ENCODE measurements around the gene CTNNA3. TPM values are rescaled to one million over a fixed set of nuclear protein-coding genes. Genes with fewer than 3 reads are reported as not detected.
"Not testable (repeated sequence)": the region's sequence is repeated elsewhere in the genome, so short reads cannot be mapped to it uniquely, and the experiment has no call there.

CTNNA3 gene
- total RNA-seq, 6 experiments from 2014 or later: 0.19 to 3.6 (median 1.2) TPM

GRCh38 chr10:66362522-66362921 is 1333.5 kb downstream of the CTNNA3 start:
- H3K27me3 ChIP-seq: no peaks in the 10 kb centered on the region
- no peaks in the 10 kb centered on the region for H3K4me1 ChIP-seq
- WGBS (ENCODE audit: insufficient coverage, low coverage, low lambda C conversion rate, missing lambda C conversion rate): 71% methylated on average over 3 of the region's 3 CpGs
- no peak for ATAC-seq
- intact Hi-C loops (cut with DNase I): no loop called here
- TF ChIP-seq POLR2A (IDR thresholded peaks at IDR 0.05): no peak
- TF ChIP-seq, protein P1, sequence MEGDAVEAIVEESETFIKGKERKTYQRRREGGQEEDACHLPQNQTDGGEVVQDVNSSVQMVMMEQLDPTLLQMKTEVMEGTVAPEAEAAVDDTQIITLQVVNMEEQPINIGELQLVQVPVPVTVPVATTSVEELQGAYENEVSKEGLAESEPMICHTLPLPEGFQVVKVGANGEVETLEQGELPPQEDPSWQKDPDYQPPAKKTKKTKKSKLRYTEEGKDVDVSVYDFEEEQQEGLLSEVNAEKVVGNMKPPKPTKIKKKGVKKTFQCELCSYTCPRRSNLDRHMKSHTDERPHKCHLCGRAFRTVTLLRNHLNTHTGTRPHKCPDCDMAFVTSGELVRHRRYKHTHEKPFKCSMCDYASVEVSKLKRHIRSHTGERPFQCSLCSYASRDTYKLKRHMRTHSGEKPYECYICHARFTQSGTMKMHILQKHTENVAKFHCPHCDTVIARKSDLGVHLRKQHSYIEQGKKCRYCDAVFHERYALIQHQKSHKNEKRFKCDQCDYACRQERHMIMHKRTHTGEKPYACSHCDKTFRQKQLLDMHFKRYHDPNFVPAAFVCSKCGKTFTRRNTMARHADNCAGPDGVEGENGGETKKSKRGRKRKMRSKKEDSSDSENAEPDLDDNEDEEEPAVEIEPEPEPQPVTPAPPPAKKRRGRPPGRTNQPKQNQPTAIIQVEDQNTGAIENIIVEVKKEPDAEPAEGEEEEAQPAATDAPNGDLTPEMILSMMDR (IDR thresholded peaks at IDR 0.05): no peak
- DNase-seq: no peak
- H3K4me3 ChIP-seq: no peak overlapping the region
- no peak overlapping the region for H3K27ac ChIP-seq
- H3K36me3 ChIP-seq: no peaks in the 10 kb centered on the region
- no peaks in the 10 kb centered on the region for H3K9me3 ChIP-seq

- WGBS (ENCODE audit: insufficient coverage, low coverage, low lambda C conversion rate, missing lambda C conversion rate): 88% methylated on average over 12 of the region's 12 CpGs
- H3K36me3 ChIP-seq; H3K9me3 ChIP-seq; DNase-seq; H3K27ac ChIP-seq; ATAC-seq; H3K4me1 ChIP-seq; H3K27me3 ChIP-seq; H3K4me3 ChIP-seq; intact Hi-C loops (cut with DNase I): not testable (repeated sequence)
These were observed 1342.2 kb downstream of the CTNNA3 start for GRCh38 chr10:66353822-66354221.

GRCh38 chr10:66353422-66353821 is 1342.6 kb downstream of the CTNNA3 start:
- ATAC-seq: no peak
- TF ChIP-seq POLR2A (IDR thresholded peaks at IDR 0.05): no peak
- TF ChIP-seq, protein P1 (IDR thresholded peaks at IDR 0.05): no peak
- intact Hi-C loops (cut with DNase I): no loop called here

GRCh38 chr10:66350622-66351399 is 1345.2 kb downstream of the CTNNA3 start:
- DNase-seq: no peak
- H3K9me3 ChIP-seq: no peaks in the 10 kb centered on the region
- no peak for ATAC-seq

More at GRCh38 chr10:66353422-66353821, 1342.6 kb downstream of the CTNNA3 start:
- Histone ChIP-seq H3K27me3 (no peaks in the 10 kb centered on the region), H3K36me3 (no peaks in the 10 kb centered on the region), H3K4me3 (no peak overlapping the region), H3K9me3 (no peaks in the 10 kb centered on the region), H3K4me1 (no peaks in the 10 kb centered on the region), H3K27ac (no peak overlapping the region)
- no peak for DNase-seq
- WGBS (ENCODE audit: insufficient coverage, low coverage, low lambda C conversion rate, missing lambda C conversion rate): 76% methylated on average over 3 of the region's 3 CpGs

GRCh38 chr10:66349726-66350125 is 1346.3 kb downstream of the CTNNA3 start:
- Histone ChIP-seq H3K36me3 (no peaks in the 10 kb centered on the region), H3K27ac (no peak overlapping the region), H3K27me3 (no peaks in the 10 kb centered on the region), H3K9me3 (no peaks in the 10 kb centered on the region), H3K4me3 (no peak overlapping the region), H3K4me1 (no peaks in the 10 kb centered on the region)
- intact Hi-C loops (cut with DNase I): no loop called here
- TF ChIP-seq, protein P1 (IDR thresholded peaks at IDR 0.05): no peak
- TF ChIP-seq POLR2A (IDR thresholded peaks at IDR 0.05): no peak
- ATAC-seq: no peak
- WGBS (ENCODE audit: insufficient coverage, low coverage, low lambda C conversion rate, missing lambda C conversion rate): 72% methylated on average over 1 of the region's 1 CpG
- DNase-seq: no peak

More at GRCh38 chr10:66350622-66351399, 1345.2 kb downstream of the CTNNA3 start:
- TF ChIP-seq POLR2A (IDR thresholded peaks at IDR 0.05): no peak
- TF ChIP-seq, protein P1 (IDR thresholded peaks at IDR 0.05): no peak
- Histone ChIP-seq H3K4me1 (no peaks in the 10 kb centered on the region), H3K36me3 (no peaks in the 10 kb centered on the region), H3K27ac (no peak overlapping the region), H3K4me3 (no peak overlapping the region), H3K27me3 (no peaks in the 10 kb centered on the region)
- WGBS (ENCODE audit: insufficient coverage, low coverage, low lambda C conversion rate, missing lambda C conversion rate): 60% methylated on average over 1 of the region's 1 CpG
- intact Hi-C loops (cut with DNase I): no loop called here

All from right lobe of liver (tissue), 6 donors.